Measurements from ENCODE around the gene KRT85. TPM values are rescaled to one million over a fixed set of nuclear protein-coding genes. Genes with fewer than 3 reads are reported as not detected.

KRT85 gene
- total RNA-seq, 1 donor from 2014 or later: not detected

DNA sequence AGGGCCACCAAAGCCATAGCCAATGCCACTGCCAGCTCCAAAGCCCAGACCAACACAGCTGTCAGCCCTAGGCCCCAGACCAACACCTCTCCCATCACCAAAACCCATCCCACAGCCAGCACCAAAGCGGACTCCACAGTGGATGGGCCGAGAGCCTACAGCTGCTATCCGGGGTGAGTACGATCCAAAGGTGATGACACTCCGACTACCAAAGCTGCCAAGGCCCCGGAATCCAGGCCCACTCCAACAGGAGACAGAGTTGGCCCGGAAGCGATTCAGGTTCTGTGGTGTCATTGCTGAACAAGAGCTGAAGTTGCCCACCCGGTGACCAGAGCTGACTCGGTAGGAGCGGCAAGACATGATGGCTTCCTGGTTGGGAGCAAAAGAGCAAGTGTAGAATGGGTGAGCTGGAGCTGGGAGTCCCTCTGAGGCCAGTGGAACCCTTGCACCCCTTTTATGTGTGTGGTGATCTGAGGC is 18.0 kb upstream of the KRT85 start, which contains the start of gene KRT84:
Gene KRT84, minus strand, starts transcription at position 427 of the 477 bp plus-strand sequence. Its CDS starts 67 bp downstream, at position 360.
- Histone ChIP-seq H3K27me3 (ENCODE audit: insufficient read depth, low read length) (peaks cover 23% of the 10 kb centered on the region), H3K36me3 (ENCODE audit: insufficient read depth, low read length) (no peaks in the 10 kb centered on the region), H3K4me3 (ENCODE audit: insufficient read depth, low read depth, low read length) (no peak within 1 kb of the TSS), H4K20me1 (ENCODE audit: insufficient read depth, low read length) (no peaks in the 10 kb centered on the region), H3K4me2 (ENCODE audit: low read length) (no peak within 1 kb of the TSS), H3K9me3 (ENCODE audit: insufficient read depth, low read depth, low read length) (no peaks in the 10 kb centered on the region), H3K9ac (ENCODE audit: low read length) (no peak within 1 kb of the TSS), H3K27ac (ENCODE audit: low read depth, low read length) (no peak within 1 kb of the TSS), H3K4me1 (ENCODE audit: insufficient read depth, low read length) (no peaks in the 10 kb centered on the region), H3K79me2 (ENCODE audit: insufficient read depth, low read length) (no peaks in the 10 kb centered on the region), H2AFZ (ENCODE audit: low read depth, low read length) (no peak within 1 kb of the TSS)
- Mint-ChIP-seq H3K4me1 (ENCODE audit: low read depth, unreplicated experiment) (peaks cover 10% of the 10 kb centered on the region), H3K9me3 (ENCODE audit: unreplicated experiment) (peaks cover 5% of the 10 kb centered on the region), H3K27ac (ENCODE audit: unreplicated experiment) (no peak within 1 kb of the TSS), H3K4me3 (ENCODE audit: unreplicated experiment) (no peak within 1 kb of the TSS), H3K36me3 (ENCODE audit: low read depth, unreplicated experiment) (no peaks in the 10 kb centered on the region), H3K27me3 (ENCODE audit: low read depth, unreplicated experiment) (peaks cover 36% of the 10 kb centered on the region)
- no peak for DNase-seq (ENCODE audit: low read depth)
- no peak for FAIRE-seq
- TF ChIP-seq, protein P1, sequence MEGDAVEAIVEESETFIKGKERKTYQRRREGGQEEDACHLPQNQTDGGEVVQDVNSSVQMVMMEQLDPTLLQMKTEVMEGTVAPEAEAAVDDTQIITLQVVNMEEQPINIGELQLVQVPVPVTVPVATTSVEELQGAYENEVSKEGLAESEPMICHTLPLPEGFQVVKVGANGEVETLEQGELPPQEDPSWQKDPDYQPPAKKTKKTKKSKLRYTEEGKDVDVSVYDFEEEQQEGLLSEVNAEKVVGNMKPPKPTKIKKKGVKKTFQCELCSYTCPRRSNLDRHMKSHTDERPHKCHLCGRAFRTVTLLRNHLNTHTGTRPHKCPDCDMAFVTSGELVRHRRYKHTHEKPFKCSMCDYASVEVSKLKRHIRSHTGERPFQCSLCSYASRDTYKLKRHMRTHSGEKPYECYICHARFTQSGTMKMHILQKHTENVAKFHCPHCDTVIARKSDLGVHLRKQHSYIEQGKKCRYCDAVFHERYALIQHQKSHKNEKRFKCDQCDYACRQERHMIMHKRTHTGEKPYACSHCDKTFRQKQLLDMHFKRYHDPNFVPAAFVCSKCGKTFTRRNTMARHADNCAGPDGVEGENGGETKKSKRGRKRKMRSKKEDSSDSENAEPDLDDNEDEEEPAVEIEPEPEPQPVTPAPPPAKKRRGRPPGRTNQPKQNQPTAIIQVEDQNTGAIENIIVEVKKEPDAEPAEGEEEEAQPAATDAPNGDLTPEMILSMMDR (IDR thresholded peaks at IDR 0.05; ENCODE audit: insufficient read depth, low read depth, low read length): no peak
- TF ChIP-seq EZH2 (IDR thresholded peaks at IDR 0.05; ENCODE audit: insufficient read depth, low read length): no peak

GRCh38 chr12:52383331-52383730 is 16.1 kb upstream of the KRT85 start:
- peaks cover 5% of the 10 kb centered on the region for H3K9me3 Mint-ChIP-seq (ENCODE audit: unreplicated experiment)
- H3K9me3 ChIP-seq (ENCODE audit: insufficient read depth, low read depth, low read length): no peaks in the 10 kb centered on the region

GRCh38 chr12:52382854-52383253 is 15.6 kb upstream of the KRT85 start:
- peaks cover 51% of the 10 kb centered on the region for H3K27me3 Mint-ChIP-seq (ENCODE audit: low read depth, unreplicated experiment)
- no peak for DNase-seq (ENCODE audit: low read depth)
- H3K4me1 ChIP-seq (ENCODE audit: insufficient read depth, low read length): no peaks in the 10 kb centered on the region
- H3K9me3 ChIP-seq (ENCODE audit: insufficient read depth, low read depth, low read length): no peaks in the 10 kb centered on the region
- no peaks in the 10 kb centered on the region for H4K20me1 ChIP-seq (ENCODE audit: insufficient read depth, low read length)
- H3K79me2 ChIP-seq (ENCODE audit: insufficient read depth, low read length): no peaks in the 10 kb centered on the region
- H3K27ac Mint-ChIP-seq (ENCODE audit: unreplicated experiment): no peak overlapping the region
- peaks cover 5% of the 10 kb centered on the region for H3K9me3 Mint-ChIP-seq (ENCODE audit: unreplicated experiment)
- FAIRE-seq: no peak
- no peak overlapping the region for H2AFZ ChIP-seq (ENCODE audit: low read depth, low read length)
- H3K27ac ChIP-seq (ENCODE audit: low read depth, low read length): no peak overlapping the region
- no peak overlapping the region for H3K4me3 ChIP-seq (ENCODE audit: insufficient read depth, low read depth, low read length)
- H3K4me3 Mint-ChIP-seq (ENCODE audit: unreplicated experiment): no peak overlapping the region
- H3K4me1 Mint-ChIP-seq (ENCODE audit: low read depth, unreplicated experiment): no peaks in the 10 kb centered on the region
- H3K9ac ChIP-seq (ENCODE audit: low read length): no peak overlapping the region
- no peaks in the 10 kb centered on the region for H3K36me3 Mint-ChIP-seq (ENCODE audit: low read depth, unreplicated experiment)
- H3K4me2 ChIP-seq (ENCODE audit: low read length): no peak overlapping the region
- H3K27me3 ChIP-seq (ENCODE audit: insufficient read depth, low read length): peaks cover 13% of the 10 kb centered on the region
- TF ChIP-seq EZH2 (IDR thresholded peaks at IDR 0.05; ENCODE audit: insufficient read depth, low read length): no peak
- TF ChIP-seq, protein P1 (IDR thresholded peaks at IDR 0.05; ENCODE audit: insufficient read depth, low read depth, low read length): no peak
- no peaks in the 10 kb centered on the region for H3K36me3 ChIP-seq (ENCODE audit: insufficient read depth, low read length)

More at GRCh38 chr12:52383331-52383730, 16.1 kb upstream of the KRT85 start:
- no peaks in the 10 kb centered on the region for H3K4me1 ChIP-seq (ENCODE audit: insufficient read depth, low read length)
- no peak overlapping the region for H3K4me3 ChIP-seq (ENCODE audit: insufficient read depth, low read depth, low read length)
- H4K20me1 ChIP-seq (ENCODE audit: insufficient read depth, low read length): no peaks in the 10 kb centered on the region
- Mint-ChIP-seq H3K27me3 (ENCODE audit: low read depth, unreplicated experiment) (peaks cover 51% of the 10 kb centered on the region), H3K36me3 (ENCODE audit: low read depth, unreplicated experiment) (no peaks in the 10 kb centered on the region), H3K4me1 (ENCODE audit: low read depth, unreplicated experiment) (no peaks in the 10 kb centered on the region), H3K27ac (ENCODE audit: unreplicated experiment) (no peak overlapping the region), H3K4me3 (ENCODE audit: unreplicated experiment) (no peak overlapping the region)
- DNase-seq (ENCODE audit: low read depth): no peak
- no peak overlapping the region for H3K9ac ChIP-seq (ENCODE audit: low read length)
- no peaks in the 10 kb centered on the region for H3K79me2 ChIP-seq (ENCODE audit: insufficient read depth, low read length)
- H3K4me2 ChIP-seq (ENCODE audit: low read length): no peak overlapping the region
- no peak for FAIRE-seq
- TF ChIP-seq, protein P1 (IDR thresholded peaks at IDR 0.05; ENCODE audit: insufficient read depth, low read depth, low read length): no peak
- TF ChIP-seq EZH2 (IDR thresholded peaks at IDR 0.05; ENCODE audit: insufficient read depth, low read length): no peak
- peaks cover 17% of the 10 kb centered on the region for H3K27me3 ChIP-seq (ENCODE audit: insufficient read depth, low read length)
- H3K27ac ChIP-seq (ENCODE audit: low read depth, low read length): no peak overlapping the region
- H2AFZ ChIP-seq (ENCODE audit: low read depth, low read length): no peak overlapping the region
- H3K36me3 ChIP-seq (ENCODE audit: insufficient read depth, low read length): no peaks in the 10 kb centered on the region

Measured in astrocyte (in vitro differentiated cells and primary cell).